Stomach (tissue), 4 donors: Measurements from ENCODE around the gene ELANE.

ENCODE experiments used
- POLR2AphosphoS5 ChIP-seq, 3 donors: sonication (generic); formaldehyde crosslinking; IDR thresholded peaks; one replicate each; pipeline ENCODE4 v1.6.1; 2016; ENCODE audit warnings: antibody characterized with exemption in 3 of 3
- TF ChIP-seq, protein P1 (sequence below), 7 experiments: fragments of 450-650 bp in 4 of 7; fragments of 200-600 bp in 3 of 7; sonication (generic) in 3 of 7; IDR thresholded peaks; one replicate each; pipeline ENCODE4 v1.5.1; 2016 to 2019; ENCODE audit warnings: antibody characterized with exemption in 7 of 7, control low read depth in 2 of 7, mild to moderate bottlenecking in 1 of 7

DNA sequence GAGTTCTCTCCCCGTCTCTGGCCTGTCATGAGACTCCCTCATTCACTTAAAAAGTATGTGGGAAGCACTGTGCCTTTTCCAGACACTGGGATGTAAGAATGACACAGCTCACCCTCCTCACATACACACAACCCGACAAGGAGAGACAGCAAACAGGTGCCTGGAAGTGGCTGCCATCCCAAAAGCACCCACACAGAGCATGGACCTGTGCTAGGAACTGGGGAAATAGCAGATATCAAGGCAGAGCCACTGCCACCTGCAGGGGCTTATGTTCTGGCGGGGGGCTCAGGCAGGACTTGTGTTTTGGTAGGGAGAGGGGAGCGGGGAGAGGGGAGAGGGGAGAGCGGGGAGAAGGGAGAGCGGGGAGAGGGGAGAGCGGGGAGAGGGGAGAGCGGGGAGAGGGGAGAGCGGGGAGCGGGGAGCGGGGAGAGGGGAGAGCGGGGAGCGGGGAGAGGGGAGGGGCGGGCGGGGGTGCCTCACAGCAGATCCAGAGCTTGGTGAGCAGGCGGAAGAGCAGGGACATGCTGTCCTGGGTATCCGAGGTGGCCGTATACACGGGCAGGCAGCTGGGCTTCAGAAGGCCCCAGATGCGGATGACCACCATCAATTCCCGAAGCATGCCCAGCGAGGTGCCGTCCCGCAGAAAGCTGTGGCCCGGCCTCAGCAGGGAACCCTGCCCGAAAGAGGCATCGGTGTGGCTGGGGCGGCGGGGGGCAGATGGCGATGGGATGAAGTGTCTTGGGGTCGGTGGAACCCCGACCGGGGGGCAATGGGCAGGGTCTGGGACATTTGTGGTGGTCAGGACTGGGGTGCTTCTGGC, 19.6 kb downstream of the ELANE start:
- TF ChIP-seq, protein P1, sequence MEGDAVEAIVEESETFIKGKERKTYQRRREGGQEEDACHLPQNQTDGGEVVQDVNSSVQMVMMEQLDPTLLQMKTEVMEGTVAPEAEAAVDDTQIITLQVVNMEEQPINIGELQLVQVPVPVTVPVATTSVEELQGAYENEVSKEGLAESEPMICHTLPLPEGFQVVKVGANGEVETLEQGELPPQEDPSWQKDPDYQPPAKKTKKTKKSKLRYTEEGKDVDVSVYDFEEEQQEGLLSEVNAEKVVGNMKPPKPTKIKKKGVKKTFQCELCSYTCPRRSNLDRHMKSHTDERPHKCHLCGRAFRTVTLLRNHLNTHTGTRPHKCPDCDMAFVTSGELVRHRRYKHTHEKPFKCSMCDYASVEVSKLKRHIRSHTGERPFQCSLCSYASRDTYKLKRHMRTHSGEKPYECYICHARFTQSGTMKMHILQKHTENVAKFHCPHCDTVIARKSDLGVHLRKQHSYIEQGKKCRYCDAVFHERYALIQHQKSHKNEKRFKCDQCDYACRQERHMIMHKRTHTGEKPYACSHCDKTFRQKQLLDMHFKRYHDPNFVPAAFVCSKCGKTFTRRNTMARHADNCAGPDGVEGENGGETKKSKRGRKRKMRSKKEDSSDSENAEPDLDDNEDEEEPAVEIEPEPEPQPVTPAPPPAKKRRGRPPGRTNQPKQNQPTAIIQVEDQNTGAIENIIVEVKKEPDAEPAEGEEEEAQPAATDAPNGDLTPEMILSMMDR (IDR thresholded peaks at IDR 0.05): no peak
- no peak for TF ChIP-seq POLR2AphosphoS5 (IDR thresholded peaks at IDR 0.05)
